ENCODE measurements around the gene PDE6A.

The PDE6A gene

DNA sequence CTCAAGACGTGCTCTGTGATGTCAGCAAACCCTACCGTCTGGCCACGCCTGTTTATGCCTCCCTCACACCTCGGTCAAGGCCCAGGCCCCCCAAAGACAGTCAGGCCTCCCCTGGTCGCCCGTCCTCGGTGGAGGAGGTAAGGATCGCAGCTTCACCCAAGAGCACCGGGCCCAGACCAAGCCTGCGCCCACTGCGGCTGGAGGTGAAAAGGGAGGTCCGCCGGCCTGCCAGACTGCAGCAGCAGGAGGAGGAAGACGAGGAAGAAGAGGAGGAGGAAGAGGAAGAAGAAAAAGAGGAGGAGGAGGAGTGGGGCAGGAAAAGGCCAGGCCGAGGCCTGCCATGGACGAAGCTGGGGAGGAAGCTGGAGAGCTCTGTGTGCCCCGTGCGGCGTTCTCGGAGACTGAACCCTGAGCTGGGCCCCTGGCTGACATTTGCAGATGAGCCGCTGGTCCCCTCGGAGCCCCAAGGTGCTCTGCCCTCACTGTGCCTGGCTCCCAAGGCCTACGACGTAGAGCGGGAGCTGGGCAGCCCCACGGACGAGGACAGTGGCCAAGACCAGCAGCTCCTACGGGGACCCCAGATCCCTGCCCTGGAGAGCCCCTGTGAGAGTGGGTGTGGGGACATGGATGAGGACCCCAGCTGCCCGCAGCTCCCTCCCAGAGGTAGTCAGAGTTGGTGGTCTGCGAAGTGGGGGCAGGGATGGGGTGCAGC, 111.3 kb downstream of the PDE6A start:
- DNase-seq, result no peak

DNA sequence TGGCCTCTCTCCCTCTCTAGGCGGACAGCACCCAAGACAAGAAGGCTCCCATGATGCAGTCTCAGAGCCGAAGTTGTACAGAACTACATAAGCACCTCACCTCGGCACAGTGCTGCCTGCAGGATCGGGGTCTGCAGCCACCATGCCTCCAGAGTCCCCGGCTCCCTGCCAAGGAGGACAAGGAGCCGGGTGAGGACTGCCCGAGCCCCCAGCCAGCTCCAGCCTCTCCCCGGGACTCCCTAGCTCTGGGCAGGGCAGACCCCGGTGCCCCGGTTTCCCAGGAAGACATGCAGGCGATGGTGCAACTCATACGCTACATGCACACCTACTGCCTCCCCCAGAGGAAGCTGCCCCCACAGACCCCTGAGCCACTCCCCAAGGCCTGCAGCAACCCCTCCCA, 112.0 kb downstream of the PDE6A start:
- no peak for DNase-seq

DNA sequence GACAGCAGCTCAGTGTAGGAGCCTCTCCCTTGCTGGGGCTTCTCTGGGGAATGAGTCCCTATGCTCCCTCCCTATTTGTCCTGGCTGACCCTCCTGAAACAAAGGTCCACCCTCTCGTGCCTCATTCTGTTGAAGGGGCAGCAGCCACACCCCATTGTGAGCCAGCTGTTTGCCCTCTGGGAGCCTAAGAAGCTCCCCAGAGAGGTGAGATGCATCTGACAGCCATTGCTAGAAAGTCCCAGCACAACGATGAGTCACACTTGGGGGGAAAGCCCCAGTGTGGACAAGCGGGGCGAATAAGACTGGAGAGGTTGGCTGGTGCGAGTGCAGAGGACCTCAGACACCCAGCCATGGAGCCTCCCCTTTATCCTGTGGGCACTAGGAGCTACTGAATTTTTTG, 113.1 kb downstream of the PDE6A start:
- DNase-seq, result peak; percentile 73

DNA sequence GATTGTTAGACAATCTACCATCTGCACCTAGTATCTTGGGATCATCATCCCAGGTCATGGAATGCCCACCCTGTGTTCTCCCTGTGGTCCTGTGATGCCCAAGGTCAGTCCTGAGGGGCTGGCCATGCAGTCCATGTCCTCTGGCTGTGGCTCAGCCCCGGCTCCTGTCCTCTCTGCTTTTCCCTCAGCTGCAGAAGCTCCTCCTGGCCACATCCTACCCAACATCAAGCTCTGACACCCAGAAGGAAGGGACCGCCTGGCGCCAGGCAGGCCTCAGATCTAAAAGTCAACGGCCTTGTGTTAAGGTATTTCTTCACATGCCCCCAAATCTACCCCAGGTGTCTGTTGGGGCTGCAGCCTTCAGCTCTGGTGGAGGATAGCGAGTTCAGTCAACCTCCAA, 114.0 kb downstream of the PDE6A start:
- DNase-seq, result no peak

DNA sequence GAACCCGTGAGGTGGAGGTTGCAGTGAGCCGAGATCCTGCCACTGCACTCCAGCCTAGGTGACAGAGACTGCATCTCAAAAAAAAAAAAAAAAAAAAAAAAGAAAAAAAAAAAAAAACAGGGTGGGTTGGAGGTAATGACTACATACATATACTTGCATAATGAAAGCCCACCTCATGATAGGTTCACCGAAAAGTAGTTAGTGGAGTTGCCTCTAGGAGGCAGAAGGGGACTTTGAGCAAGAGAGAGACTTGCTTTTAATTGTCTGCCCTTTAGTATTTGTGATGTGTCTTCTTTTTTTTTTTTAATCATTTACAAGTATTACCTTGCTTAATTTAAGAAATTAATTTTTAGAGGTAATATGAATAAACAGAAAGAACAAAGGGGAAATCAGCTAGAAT, 114.6 kb downstream of the PDE6A start:
- DNase-seq, result no peak

DNA sequence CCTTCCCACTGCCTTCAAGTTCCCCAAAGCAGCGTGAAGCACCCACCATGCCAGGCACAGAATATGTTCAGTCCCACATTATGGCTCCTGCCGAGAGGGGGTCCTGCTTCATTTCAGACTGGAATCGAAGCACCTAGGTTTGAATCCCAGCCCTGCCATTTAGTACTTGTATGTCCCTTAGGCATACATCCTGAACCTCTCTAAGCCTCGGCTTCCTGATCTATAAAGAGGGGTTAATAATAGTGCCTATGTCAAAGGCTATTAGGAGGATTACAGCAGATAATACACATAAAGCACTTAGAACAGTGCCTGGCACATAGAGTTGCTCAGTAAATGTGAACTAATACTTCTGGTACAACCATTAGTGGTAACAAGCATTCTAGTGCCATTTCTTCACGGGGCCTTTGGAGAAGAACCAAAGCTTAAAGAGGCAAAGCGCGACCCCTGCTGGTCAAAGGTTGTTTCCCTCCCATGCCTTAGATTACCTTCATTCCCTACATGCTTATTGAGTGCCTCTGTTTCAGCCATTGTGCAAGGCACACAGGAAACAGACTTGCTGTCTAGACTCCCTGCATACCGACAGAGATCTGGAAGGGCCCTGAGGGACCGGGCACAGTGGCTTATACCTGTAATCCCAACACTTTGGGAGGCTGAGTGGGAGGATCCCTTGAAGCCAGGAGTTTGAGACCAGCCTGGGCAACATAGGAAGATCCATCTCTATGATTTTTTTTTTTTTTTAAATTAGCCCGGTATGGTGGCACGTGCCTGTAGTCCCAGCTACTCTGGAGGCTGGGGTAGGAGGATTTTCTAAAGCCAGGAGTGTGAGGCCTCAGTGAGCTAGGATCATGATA, 116.2 kb downstream of the PDE6A start:
- peak; percentile 90 for DNase-seq

DNA sequence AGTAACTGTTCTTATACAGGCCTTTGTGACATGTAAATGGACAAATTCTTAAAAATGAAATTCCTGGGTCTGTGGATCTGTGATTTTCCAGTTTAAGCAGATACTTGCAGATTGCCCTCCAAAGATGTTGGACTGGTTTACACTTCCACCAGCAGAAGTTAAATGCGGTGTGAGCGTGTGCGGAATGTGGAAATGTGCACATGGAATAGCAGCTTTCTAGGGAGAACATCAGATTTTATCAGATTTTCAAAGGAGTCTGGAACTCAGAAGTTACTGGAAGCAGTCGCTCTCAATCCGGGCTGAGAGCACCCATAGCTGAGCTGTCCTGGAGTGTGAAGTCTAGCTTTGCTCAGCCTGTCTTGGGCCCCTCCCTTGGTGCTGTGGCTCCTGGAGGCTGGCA, 117.0 kb downstream of the PDE6A start:
- DNase-seq, result no peak

DNA sequence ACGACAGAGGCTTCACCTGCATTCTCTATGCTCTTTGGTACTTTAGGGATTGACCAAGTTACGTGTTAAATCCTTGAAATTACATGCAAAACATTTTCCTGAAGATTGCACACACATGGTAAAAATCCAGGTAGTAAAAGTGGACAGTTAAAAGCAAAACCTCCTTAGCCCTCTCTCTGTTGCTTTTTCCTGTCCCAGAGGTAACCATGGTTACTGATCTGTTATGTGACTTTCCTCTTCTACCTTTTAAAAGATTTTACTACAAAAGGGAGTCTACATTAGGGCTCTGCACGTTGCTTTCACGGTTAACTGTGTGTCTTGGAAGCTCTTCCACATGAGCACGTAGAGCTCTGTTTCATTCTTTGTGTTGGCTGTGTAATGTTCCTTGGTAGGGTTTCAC, 117.5 kb downstream of the PDE6A start:
- DNase-seq, result no peak

DNA sequence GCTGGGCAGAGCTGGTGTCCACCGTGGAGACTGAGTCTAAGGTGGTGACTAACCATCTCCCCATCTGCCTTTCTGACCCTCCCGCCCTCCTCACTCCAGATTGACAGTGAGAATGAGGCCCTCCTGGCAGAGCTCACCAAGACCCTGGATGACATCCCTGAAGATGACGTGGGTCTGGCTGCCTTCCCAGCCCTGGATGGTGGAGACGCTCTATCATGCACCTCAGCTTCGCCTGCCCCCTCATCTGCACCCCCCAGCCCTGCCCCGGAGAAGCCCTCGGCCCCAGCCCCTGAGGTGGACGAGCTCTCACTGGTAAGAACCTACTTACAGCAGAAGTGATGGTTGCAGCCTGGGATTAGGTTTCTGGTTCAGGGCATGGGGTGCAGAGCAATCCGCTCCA, 118.0 kb downstream of the PDE6A start:
- no peak for DNase-seq

DNA sequence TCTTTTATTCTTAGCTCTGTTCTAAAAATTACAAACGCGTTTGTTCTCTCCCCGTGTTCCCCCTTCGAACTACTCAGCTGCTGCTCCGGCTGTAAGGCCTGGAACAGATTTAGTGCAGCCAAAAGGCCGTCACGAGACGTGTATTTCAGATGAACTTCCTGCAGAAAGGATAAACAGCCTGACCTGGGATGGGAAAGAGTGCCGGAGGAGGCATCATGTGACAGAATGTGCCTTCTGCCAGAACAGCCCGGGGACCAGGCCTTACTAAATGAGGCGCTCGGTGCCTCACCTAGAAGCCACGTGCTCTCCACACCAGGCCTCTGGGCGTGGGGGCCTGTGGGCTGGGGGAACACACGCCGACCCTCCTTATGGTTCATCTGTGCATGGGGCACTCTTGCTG, 119.7 kb downstream of the PDE6A start:
- DNase-seq, result no peak

DNA sequence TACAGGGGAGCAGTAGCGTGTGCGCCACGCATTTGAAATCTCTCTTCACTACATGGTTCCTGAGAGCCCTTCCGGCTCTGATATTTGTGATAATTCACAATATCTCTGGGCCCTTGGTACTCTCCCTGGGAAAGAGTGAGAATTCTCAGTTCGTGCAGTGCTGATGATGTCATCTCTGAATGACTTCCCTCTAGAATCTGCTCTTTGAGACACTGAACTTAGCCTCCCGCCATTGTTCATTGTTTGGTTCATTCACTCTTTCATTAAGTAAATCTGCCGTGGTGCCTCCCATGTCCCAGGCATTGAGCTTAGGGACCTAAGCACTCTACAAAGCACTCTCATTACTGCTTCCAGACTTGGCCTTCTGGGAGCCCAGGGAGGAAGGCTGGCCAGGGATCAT, 120.5 kb downstream of the PDE6A start:
- no peak for DNase-seq

DNA sequence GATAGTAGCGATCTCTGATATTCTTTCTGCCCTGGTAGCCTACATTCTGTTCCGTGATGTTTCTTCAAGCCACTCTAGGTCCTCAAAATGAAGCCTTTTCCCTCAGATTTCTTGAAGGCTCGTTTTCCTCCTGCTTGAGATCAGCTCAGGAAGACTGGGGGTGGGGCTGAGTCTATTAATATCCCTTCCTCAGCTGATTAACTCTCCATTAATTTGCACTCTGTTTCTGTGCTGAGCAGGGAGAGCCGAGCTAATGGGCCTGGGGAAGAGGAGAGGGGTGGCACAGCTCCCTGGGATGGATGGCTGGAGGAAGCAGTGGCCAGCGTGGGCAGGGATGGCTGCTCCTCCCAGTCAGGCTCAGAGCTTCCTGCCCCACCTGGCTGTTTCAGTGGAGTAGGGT, 121.2 kb downstream of the PDE6A start:
- DNase-seq, result no peak

DNA sequence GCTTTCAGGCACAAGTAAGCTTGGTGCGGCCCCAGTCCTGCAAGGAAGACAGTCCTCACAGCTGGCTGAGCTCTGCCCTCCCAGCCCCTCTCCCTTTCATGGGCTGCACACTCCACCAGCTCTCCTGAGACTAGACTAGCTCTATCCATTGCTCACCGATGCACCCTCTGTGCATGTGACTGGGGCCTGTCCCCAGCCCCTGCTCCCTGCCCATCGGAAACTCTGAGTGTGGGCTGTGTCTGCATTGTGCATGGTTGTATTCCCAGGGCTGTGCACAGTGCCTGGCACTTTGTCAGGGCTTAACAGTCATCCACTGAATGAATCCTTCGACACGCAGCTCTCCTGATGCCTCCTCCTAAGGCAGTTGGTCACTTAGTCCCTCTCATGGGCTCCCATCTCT, 122.3 kb downstream of the PDE6A start:
- no peak for DNase-seq

DNA sequence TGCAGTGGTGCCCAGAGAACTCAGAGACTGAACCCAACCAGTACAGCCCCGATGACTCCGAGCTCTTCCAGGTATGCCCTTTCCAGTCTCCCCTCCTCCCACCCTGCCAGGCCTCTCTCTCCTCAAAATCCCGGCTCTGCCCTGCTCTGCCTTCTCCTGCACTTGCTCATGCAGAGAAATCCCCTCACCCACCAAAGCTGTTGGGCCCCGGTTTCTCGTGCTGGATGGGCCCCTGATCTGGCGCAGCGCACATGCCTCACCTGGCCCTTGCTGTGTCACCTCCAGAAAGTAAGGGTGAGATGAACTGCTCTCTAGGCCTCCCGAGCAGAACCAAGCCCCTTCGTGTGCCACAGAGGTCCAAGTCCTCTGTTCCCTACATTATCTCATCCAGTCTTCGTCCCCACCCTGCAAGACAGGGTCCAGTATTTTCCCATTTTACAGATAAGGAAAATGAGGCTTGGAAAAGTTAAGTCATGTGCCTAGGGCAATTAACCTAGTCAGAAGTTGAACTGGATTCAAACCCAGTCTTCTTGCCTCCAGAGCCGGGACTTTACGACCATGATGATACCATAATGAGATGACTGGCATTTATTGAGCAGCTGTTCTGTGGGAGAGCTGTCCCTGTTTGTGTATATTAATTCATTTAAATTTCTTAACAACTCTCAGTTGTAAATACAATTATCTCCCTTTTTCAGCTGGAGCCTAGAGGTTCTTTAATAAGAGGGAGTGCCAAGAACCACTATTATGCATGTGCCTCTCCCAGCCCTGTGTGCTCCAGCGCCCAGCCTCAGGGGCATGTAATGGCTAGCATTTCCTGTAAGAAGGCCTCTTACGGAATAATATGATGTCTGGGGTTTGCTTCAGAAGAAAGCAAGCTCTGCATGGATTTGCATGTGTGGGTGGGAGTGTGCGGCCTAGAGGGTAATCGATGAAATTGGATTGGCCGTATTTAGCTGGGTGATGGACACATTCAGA, 123.8 kb downstream of the PDE6A start:
- DNase-seq, result no peak

DNA sequence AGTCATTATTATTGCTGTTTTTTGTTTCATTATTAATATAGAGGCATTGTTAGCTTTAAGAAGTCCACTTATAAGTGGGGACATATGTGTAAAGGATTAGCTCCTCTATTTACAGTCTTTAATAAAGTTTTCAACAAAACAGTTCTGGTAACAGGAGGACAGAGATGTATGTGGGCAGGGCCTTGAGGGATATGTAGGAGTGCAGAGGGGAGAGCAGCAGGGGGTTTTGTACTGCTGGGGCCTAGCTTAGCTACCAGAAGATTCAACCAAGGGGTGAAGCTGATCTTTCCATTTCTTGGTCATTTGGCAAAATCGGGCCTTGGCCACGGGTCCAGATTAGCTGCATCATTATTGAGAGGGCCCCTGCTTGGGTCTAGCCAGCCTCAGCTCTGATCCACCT, 124.6 kb downstream of the PDE6A start:
- no peak for DNase-seq

DNA sequence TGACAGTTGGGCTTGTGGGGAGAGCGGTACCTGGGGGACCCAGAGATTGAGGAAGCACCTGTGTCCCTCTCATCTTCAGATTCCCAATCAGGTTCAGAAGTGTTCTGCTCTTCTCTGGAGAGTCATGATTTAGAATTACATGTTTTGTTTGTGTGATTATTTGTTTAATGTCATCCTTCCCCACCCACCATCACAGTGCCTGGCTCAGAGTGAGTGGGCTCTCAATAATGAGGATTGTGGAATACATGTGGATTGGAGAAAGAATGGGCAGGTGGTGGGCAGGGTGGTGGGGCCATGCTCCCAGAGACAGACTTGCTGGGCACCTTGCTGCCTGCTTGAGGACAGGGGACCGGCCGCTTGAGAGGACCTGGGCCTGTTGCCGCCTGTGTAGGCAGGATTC, 126.5 kb downstream of the PDE6A start:
- DNase-seq, result no peak

DNA sequence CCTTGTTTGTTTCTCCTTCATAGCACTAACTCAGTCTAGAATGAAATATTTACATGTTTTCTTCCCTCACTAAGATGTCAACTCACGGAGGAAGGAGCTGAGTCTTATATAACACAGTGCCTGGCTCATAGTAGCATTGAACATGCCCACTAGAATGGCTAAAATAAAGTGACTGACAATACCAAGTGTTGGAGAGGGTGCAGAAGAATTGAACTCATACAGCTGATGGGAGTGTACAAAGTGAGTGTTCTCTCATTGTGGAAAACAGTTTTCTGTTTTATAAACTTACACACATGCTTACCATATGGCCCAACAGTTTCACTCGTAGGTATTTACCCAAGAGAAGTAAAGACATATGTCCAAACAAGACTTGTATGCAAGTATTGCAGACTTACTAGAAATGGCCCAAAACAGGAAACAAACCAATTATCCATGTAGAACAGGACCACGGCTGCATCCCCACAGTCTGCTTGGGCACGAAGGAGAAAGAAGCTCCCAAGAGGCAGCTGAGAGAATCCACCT, 127.0 kb downstream of the PDE6A start:
- no peak for DNase-seq

DNA sequence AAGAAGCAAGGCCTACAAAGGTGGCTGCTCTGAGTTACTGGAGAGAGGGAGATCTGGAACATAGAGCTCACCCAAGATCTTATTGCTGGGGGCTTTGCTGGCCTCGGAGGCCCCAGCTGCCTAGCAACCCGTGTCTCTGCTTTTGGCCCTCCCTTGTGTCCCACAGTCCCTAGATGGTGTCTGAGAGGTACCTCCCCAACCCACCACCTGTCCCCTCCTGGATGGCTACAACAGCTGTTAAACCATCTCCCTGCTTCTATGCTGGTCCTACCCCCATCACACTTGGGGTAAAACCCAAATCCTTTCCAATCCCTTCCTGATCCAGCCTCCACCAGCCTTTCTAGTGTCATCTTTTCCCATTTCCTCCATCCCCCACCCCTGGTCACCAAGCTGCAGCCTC, 127.9 kb downstream of the PDE6A start:
- DNase-seq, result no peak

DNA sequence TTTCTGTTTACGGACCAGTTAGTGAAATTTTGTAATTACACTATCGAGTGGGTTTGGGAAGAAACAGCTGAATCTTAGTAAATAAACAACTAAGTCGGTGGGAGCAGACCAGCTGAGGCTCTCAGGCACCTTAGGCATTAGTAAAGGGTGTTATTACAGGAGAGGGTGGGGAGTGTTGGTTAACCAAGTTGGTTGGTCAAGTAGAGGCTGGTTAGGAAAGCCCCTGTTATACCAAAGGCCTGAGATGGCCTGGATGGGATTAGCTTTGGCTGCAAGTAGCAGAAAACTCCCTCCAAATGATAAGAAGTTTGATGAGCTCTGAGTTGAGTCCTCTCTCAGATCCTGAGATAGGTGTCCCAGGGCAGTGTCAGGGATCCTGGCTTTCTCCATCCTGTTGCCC, 133.1 kb downstream of the PDE6A start:
- no peak for DNase-seq

DNA sequence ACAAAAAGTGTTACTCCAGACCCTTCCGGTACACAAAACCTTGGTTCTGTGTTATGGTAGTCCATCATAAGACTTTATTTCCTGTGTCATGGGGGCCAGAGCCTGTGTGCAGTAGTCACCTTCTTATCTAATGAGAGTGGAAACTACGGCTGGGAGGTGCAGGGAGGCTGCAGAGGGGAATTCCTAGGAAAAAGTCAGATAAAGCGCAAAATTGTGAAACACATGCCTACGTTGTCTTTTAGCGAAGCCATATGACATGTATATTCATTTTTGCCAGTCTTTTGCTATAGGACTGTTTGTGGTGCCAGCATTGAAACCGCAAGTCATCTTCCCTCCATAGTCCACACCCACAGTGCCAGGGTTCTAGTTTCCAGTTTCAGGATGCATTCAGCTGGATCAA, 133.7 kb downstream of the PDE6A start:
- DNase-seq, result no peak

DNA sequence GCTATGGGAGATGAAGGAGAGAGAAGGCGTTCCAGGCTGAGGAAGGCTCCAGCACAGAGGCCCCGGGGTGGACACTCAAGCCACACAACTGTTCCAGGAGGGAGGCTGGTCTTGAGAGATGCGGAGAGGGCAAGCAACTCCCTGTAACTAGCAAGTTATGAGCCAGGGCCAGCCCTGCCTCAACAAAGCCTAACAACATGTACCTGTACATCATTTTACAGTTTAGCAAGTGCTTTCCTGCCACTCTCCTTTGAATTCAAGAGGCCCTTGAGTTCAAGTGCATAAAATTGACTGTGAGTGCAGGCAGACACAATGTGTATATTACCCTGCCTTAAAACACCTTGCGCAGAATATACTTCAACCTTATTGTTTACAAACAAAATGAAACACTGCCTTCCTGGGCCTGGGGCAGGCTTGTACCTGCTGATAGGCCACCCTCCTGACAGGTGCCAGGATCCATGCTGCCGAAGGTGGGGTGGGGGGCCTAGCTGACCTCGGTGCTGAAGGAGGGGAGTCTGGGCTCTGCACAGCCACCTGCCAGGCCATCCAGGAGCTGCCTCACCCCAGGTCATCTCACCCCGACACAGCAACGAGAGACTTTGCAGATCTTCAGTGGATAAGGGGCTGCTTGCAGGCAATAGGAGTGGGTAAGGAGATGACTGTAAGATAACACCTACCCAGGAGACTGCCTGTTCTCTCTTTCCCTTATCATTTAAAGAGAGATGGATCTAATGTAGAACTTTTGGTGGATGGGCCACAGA, 134.5 kb downstream of the PDE6A start:
- DNase-seq, result no peak

DNA sequence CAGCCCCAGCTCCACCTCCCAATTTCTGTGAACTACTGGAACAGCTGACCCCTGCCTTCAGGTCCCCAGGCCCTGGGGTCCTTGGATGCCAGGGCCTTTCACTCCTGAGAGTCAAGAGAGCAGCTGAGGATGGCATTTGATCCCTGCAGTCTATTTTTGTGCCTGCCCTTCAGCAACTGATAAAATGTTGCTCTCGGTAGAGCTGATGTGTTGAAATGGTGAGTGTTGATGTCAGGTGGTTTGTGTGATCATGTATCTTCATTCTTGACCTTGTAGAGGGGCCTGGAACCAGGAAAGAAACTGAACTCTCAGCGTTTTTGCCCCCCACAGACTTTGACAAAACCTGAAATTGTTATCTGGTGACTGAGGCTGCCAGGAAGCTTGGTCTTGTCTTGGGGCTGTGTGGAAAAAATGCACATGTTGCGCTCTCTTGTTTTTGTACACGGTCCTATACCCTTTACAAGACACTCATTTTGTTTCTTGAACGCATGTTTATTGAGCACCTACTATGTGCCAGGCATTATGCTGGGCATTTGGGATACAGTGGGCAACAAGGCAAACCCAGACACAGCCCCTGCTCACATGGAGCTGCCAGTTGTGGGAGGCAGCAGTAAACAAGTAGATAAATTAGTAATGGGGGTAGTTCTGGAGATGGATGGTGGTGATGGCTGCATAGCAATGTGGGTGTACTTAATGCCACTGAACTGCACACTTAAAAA, 136.2 kb downstream of the PDE6A start:
- no peak for DNase-seq

Data from EL (cell line).